ENCODE measurements around the gene HES1. TPM values are rescaled to one million over a fixed set of nuclear protein-coding genes. Genes with fewer than 3 reads are reported as not detected.

Gene HES1
- total RNA-seq, 1 donor from 2014 or later: 36.2 TPM

GRCh38 chr3:194130188-194130587, 5.8 kb upstream of the HES1 start:
- Mint-ChIP-seq H3K27me3 (ENCODE audit: low read depth) (peaks cover 51% of the 10 kb centered on the region), H3K4me3 (no peak overlapping the region), H3K36me3 (ENCODE audit: low read depth) (no peaks in the 10 kb centered on the region), H3K9me3 (no peaks in the 10 kb centered on the region), H3K4me1 (peaks cover 47% of the 10 kb centered on the region), H3K27ac (ENCODE audit: unreplicated experiment) (no peak overlapping the region)
- TF ChIP-seq CTCF (conservative IDR thresholded peaks at IDR 0.05): no peak
- DNase-seq (ENCODE audit: low read depth, low spot score): no peak

GRCh38 chr3:194130807-194131589, 5.0 kb upstream of the HES1 start:
- Mint-ChIP-seq H3K36me3 (ENCODE audit: low read depth) (no peaks in the 10 kb centered on the region), H3K4me3 (peak overlapping the region; percentile 65), H3K27me3 (ENCODE audit: low read depth) (peaks cover 55% of the 10 kb centered on the region), H3K9me3 (no peaks in the 10 kb centered on the region), H3K4me1 (peaks cover 52% of the 10 kb centered on the region), H3K27ac (ENCODE audit: unreplicated experiment) (no peak overlapping the region)
- TF ChIP-seq CTCF (conservative IDR thresholded peaks at IDR 0.05): no peak
- no peak for DNase-seq (ENCODE audit: low read depth, low spot score)

GRCh38 chr3:194132465-194133286, 3.3 kb upstream of the HES1 start:
- H3K4me1 Mint-ChIP-seq: peaks cover 67% of the 10 kb centered on the region
- peak overlapping the region; percentile 74 for H3K4me3 Mint-ChIP-seq
- no peak overlapping the region for H3K27ac Mint-ChIP-seq (ENCODE audit: unreplicated experiment)

GRCh38 chr3:194133661-194134230, 2.2 kb upstream of the HES1 start:
- DNase-seq (ENCODE audit: low read depth, low spot score): peak; percentile 45
- H3K4me1 Mint-ChIP-seq: peaks cover 70% of the 10 kb centered on the region
- H3K36me3 Mint-ChIP-seq (ENCODE audit: low read depth): no peaks in the 10 kb centered on the region
- TF ChIP-seq CTCF (conservative IDR thresholded peaks at IDR 0.05): no peak
- H3K4me3 Mint-ChIP-seq: peak overlapping the region; percentile 74
- H3K9me3 Mint-ChIP-seq: no peaks in the 10 kb centered on the region
- peak overlapping the region; percentile 53 for H3K27ac Mint-ChIP-seq (ENCODE audit: unreplicated experiment)
- peaks cover 52% of the 10 kb centered on the region for H3K27me3 Mint-ChIP-seq (ENCODE audit: low read depth)

More at GRCh38 chr3:194132465-194133286, 3.3 kb upstream of the HES1 start:
- no peak for TF ChIP-seq CTCF (conservative IDR thresholded peaks at IDR 0.05)
- Mint-ChIP-seq H3K9me3 (no peaks in the 10 kb centered on the region), H3K27me3 (ENCODE audit: low read depth) (peaks cover 59% of the 10 kb centered on the region), H3K36me3 (ENCODE audit: low read depth) (no peaks in the 10 kb centered on the region)
- no peak for DNase-seq (ENCODE audit: low read depth, low spot score)

DNA sequence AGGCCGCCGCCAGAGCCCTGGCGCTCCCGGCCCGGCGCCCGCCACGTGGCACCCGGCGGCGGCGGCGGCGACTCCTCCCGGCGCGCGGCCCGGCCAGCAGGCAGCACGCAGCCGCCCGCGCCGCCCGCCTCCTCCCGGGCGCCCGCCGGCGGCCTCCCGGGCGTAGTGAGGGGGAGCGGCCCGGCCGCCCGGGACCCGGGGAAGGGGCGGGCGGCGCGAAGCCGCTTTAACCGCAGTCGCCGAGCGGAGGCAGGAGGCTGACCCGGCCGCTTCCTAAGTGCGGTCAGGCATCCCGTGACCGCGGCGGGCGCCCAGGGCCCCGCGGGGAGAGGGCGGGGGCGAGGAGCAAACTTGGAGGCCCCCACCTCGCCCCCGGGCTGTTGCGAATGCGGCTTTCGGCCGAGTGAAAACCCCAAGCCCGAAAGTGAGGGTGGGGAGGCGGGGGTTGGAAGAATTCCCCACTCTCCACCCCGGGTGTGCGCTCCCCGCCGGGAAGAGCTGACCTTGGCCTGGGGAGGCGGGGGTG, 1.7 kb upstream of the HES1 start:
- TF ChIP-seq CTCF (conservative IDR thresholded peaks at IDR 0.05): no peak
- H3K4me1 Mint-ChIP-seq: peaks cover 75% of the 10 kb centered on the region
- H3K36me3 Mint-ChIP-seq (ENCODE audit: low read depth): no peaks in the 10 kb centered on the region
- H3K27me3 Mint-ChIP-seq (ENCODE audit: low read depth): peaks cover 57% of the 10 kb centered on the region
- H3K27ac Mint-ChIP-seq (ENCODE audit: unreplicated experiment): no peak overlapping the region
- no peaks in the 10 kb centered on the region for H3K9me3 Mint-ChIP-seq
- peak; percentile 62 for DNase-seq (ENCODE audit: low read depth, low spot score)
- H3K4me3 Mint-ChIP-seq: no peak overlapping the region
